ENCODE data around the gene IFIT2.

DNA sequence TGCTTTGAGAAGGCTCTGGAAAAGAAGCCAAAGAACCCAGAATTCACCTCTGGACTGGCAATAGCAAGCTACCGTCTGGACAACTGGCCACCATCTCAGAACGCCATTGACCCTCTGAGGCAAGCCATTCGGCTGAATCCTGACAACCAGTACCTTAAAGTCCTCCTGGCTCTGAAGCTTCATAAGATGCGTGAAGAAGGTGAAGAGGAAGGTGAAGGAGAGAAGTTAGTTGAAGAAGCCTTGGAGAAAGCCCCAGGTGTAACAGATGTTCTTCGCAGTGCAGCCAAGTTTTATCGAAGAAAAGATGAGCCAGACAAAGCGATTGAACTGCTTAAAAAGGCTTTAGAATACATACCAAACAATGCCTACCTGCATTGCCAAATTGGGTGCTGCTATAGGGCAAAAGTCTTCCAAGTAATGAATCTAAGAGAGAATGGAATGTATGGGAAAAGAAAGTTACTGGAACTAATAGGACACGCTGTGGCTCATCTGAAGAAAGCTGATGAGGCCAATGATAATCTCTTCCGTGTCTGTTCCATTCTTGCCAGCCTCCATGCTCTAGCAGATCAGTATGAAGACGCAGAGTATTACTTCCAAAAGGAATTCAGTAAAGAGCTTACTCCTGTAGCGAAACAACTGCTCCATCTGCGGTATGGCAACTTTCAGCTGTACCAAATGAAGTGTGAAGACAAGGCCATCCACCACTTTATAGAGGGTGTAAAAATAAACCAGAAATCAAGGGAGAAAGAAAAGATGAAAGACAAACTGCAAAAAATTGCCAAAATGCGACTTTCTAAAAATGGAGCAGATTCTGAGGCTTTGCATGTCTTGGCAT lies 4.8 kb downstream of the IFIT2 start:
- TF ChIP-seq, protein P1, sequence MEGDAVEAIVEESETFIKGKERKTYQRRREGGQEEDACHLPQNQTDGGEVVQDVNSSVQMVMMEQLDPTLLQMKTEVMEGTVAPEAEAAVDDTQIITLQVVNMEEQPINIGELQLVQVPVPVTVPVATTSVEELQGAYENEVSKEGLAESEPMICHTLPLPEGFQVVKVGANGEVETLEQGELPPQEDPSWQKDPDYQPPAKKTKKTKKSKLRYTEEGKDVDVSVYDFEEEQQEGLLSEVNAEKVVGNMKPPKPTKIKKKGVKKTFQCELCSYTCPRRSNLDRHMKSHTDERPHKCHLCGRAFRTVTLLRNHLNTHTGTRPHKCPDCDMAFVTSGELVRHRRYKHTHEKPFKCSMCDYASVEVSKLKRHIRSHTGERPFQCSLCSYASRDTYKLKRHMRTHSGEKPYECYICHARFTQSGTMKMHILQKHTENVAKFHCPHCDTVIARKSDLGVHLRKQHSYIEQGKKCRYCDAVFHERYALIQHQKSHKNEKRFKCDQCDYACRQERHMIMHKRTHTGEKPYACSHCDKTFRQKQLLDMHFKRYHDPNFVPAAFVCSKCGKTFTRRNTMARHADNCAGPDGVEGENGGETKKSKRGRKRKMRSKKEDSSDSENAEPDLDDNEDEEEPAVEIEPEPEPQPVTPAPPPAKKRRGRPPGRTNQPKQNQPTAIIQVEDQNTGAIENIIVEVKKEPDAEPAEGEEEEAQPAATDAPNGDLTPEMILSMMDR (IDR thresholded peaks at IDR 0.05; ENCODE audit: extremely low read depth in 1 of 2, insufficient read depth in 1 of 2, low read depth in 1 of 2, low read length in 2 of 2): no peak
- TF ChIP-seq, protein P2, sequence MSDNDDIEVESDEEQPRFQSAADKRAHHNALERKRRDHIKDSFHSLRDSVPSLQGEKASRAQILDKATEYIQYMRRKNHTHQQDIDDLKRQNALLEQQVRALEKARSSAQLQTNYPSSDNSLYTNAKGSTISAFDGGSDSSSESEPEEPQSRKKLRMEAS (IDR thresholded peaks at IDR 0.05; ENCODE audit: insufficient read depth, insufficient read length): no peak
- TF ChIP-seq POLR2A (IDR thresholded peaks at IDR 0.05; ENCODE audit: low read depth, low read length): no peak
- TF ChIP-seq EZH2 (IDR thresholded peaks at IDR 0.05; ENCODE audit: borderline replicate concordance, low read depth, low read length, severe bottlenecking): no peak
- no peak for TF ChIP-seq POLR2AphosphoS5 (IDR thresholded peaks at IDR 0.05; ENCODE audit: insufficient read depth, low read depth, low read length)
- no peak for TF ChIP-seq GATA2 (IDR thresholded peaks at IDR 0.05; ENCODE audit: insufficient read depth, insufficient read length, low read depth, low read length)
- TF ChIP-seq MYC (IDR thresholded peaks at IDR 0.05; ENCODE audit: low read depth, low read length): no peak

Measured in endothelial cell of umbilical vein (primary cell).